Stimulated activated naive CD8-positive, alpha-beta T cell treated with anti-CD3 and anti-CD28 coated beads, Interleukin-15, amount 100 ng/mL, for 72 hours (primary cell): Measurements from ENCODE around the gene NPAS4.
"Not testable (repeated sequence)": the region's sequence is repeated elsewhere in the genome, so short reads cannot be mapped to it uniquely, and the experiment has no call there.

Experiments
- ATAC-seq: fragments of 150-1000 bp; cut with Tn5 transposase; 2 replicates; pipeline ENCODE4 v1.10.0; 2021; ENCODE audit warnings: mild to moderate bottlenecking, moderate library complexity
- DNase-seq, 2 donors: peaks; one replicate each; pipeline ENCODE4 v3.0.0; 2021 to 2022
- H3K27ac Mint-ChIP-seq, 2 donors: one replicate each; pipeline ENCODE4 v1.8.0; 2022; ENCODE audit warnings: mild to moderate bottlenecking in 2 of 2, mixed read lengths in 2 of 2, moderate library complexity in 2 of 2
- H3K27me3 Mint-ChIP-seq: one replicate; pipeline ENCODE4 v1.8.0; 2022; ENCODE audit warnings: mixed read lengths
- H3K4me1 Mint-ChIP-seq: one replicate; pipeline ENCODE4 v1.8.0; 2022; ENCODE audit warnings: mild to moderate bottlenecking, mixed read lengths
- H3K4me3 Mint-ChIP-seq, 2 donors: one replicate each; pipeline ENCODE4 v1.8.0; 2022; ENCODE audit warnings: mild to moderate bottlenecking in 2 of 2, mixed read lengths in 2 of 2, moderate library complexity in 1 of 2
- H3K9me3 Mint-ChIP-seq, 2 donors: one replicate each; pipeline ENCODE4 v1.8.0; 2022; ENCODE audit warnings: mixed read lengths in 2 of 2

The NPAS4 gene

DNA sequence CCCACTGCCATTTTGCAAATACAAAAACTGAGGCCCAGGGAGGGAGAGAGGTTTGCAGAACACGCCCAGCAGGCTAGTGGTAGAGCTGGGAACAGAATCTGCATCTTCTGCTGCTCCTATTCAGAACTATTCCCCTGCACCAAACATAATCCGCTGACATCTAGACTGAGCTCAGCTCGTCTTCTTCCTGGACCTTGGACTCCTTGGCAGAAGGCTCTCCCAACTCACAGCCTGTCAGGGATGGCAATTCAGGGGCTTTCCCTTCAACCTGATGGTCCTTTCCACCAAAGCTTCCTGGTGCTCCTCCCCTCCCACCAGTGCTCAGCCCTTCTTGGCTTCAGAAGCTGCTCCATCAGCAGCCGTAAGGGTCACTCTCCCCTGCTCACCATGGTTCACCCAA, 9.5 kb upstream of the NPAS4 start:
- no peak overlapping the region for H3K27ac Mint-ChIP-seq
- no peak for DNase-seq
- no peak for ATAC-seq
- peaks cover 11% of the 10 kb centered on the region for H3K4me1 Mint-ChIP-seq
- H3K27me3 Mint-ChIP-seq: peaks cover 74% of the 10 kb centered on the region
- no peak overlapping the region for H3K4me3 Mint-ChIP-seq
- no peaks in the 10 kb centered on the region for H3K9me3 Mint-ChIP-seq

DNA sequence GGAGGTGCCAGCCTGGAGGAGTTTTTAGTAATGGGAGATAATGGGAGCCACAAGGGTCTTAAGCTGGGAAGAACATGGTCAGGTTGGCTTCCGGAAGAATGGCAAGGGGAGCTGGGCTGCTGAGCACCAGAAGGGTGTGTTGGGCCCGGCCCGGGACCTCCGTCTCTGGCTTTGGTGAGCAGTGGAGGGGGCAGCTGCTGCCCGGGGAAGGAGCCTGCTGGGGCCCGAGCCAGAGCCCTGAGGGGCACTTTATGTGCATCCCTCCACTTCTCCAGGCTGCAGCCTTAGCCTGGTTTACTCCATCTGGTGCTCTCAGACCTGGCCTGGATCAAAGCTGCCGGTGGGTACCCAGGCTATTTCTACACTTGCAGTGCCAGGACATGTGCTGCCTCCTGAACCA, 8.7 kb upstream of the NPAS4 start:
- H3K9me3 Mint-ChIP-seq: no peaks in the 10 kb centered on the region
- no peak for ATAC-seq
- peaks cover 17% of the 10 kb centered on the region for H3K4me1 Mint-ChIP-seq
- peaks cover 74% of the 10 kb centered on the region for H3K27me3 Mint-ChIP-seq
- no peak overlapping the region for H3K4me3 Mint-ChIP-seq
- H3K27ac Mint-ChIP-seq: no peak overlapping the region
- no peak for DNase-seq

DNA sequence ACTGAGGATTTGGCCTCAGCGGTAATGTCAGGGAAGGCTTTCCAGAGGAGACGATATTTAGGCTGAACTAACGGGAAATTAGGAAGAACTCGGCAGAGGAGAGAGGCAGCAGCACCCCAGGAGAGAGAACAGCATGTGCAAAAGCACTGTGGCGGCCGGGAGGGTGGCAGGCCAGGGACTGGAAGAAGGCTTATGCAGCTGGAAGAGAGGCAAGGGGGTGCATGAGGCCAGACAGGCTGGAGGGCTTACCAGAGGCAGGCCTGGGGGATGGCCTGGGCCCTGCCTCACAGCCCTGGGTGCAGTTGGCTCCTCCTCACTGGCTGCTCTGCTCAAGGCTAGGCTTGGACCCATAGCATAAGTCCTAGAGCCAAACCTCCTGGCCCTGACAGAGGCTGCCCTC, 7.7 kb upstream of the NPAS4 start:
- Mint-ChIP-seq H3K27ac (no peak overlapping the region), H3K4me1 (peaks cover 27% of the 10 kb centered on the region), H3K9me3 (no peaks in the 10 kb centered on the region), H3K4me3 (no peak overlapping the region), H3K27me3 (peaks cover 84% of the 10 kb centered on the region)
- ATAC-seq (no peak), DNase-seq (no peak)

DNA sequence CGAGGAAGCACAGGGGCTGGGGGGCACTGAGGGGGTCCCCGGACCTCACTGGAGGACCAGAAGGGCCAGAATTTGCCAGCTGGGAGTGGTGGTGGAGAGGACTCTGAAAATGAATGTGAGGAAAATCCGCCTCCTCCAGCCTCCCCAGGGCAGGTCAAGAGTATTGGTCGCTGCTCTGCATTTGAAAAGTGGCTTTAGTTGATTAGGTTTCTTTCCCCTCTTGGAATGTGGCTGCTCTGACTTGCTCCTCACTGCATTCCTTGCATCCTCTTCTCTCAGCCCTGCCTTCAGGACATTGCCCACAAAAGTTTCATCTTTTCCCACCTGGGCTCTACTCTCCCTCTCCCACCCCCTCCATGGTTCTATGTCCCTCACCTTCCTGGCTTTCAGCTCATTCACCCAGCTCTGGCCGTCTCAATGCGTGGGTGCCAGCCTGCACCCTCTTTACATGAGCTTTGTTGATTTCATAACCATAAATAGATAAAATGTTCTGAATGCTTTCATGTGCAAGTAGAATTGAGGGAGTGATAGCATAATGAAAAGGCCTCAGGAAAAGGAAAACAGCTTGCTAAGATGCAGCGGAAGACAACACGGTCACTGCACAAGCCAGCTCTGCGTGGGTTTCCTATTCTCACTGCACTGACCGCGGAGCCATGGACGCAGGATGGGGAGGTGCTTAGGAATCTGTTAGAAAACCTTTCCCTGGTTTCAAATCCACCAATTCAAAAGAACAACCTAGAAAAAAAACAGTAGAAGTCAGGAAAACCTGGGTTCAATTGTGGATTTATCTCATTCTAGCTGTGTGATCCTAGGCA, 6.5 kb upstream of the NPAS4 start:
- no peak for DNase-seq
- ATAC-seq: no peak
- Mint-ChIP-seq H3K9me3 (peaks cover 0 to 7% of the 10 kb centered on the region in 2 donors), H3K4me3 (no peak overlapping the region), H3K27me3 (peaks cover 96% of the 10 kb centered on the region), H3K27ac (no peak overlapping the region), H3K4me1 (peaks cover 32% of the 10 kb centered on the region)

DNA sequence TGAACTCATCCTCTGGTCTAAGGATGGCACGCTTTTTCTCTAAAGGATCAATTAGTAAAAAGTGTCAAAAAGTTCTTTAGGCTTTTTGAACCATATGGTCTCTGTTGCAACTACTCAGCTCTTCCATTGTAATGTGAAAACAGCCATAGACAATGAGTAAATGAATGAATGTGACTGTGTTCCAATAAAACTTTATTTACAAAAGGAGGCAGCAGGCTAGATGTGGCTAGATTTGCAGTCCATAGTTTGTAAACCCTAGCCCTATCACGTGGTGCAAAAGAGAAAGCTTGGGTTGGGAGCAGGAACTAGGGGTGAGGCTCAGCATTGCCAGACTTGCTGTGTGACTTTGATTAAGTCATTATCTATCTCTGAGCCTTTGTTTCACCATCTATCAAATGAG, 5.4 kb upstream of the NPAS4 start:
- Mint-ChIP-seq H3K4me1 (peaks cover 38% of the 10 kb centered on the region), H3K9me3 (peaks cover 0 to 7% of the 10 kb centered on the region in 2 donors), H3K27ac (no peak overlapping the region), H3K4me3 (no peak overlapping the region), H3K27me3 (peaks cover 98% of the 10 kb centered on the region)
- DNase-seq: no peak
- no peak for ATAC-seq

DNA sequence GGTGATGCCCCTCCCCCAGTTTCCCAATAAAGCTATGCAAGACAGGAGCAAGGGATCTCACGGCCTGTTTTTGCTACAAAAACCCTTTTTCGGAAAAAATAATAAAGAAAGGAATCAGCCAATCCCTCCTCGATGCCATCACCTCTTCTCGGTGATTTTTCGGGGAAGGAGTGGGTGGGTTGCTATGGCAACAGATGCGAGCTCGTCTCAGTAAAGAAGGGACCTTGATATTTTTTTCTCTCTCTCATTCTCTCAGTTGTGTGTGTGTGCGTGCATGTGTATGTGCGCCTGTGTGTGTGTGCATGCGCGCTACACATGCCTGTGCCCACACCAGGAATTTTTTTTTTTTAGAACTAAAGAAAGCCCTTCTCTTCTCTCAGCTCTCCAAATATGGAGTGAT, 3.8 kb upstream of the NPAS4 start:
- ATAC-seq: no peak
- Mint-ChIP-seq H3K27me3 (peaks cover 96% of the 10 kb centered on the region), H3K9me3 (peaks cover 0 to 7% of the 10 kb centered on the region in 2 donors), H3K27ac (no peak overlapping the region), H3K4me1 (peaks cover 38% of the 10 kb centered on the region), H3K4me3 (no peak overlapping the region)
- DNase-seq: no peak

DNA sequence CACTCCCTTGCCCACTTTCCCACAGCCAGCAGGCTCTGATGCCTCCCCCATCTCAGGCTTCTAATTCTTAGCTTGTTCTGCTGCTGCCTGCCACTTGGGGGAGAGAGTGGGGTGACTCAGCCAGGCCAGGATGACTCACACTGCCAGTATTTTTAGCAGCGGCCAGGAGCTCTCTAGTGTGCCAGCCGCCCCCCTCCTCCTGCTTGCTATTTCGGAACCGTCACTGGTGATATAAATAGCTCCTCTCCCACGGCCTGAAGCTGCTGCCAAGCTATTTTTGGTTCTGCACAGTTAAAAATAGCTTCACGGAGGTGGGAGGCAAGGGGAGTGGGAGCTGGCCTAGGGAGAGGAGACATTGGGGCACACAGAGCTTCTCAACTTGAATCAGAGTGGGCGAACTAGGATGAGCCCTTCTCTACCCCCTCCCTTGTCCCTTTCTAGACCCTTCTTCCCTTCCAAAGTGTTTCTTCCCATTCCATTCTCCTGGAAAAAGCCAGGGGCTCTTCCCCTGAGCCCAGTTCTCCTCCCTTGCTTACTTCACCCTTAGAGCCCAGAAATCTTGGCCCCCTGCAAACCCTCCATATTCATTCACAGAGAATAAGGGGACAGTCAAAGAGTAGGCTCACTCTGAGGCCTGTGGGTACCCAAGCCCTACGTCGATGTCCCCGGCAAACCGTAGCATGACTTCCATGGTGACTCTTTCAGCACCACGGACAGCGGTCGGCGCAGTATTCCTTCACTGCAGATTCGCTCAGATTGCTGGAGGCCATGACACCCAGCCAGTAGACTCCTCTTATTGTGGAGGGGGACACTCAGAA, 2.5 kb upstream of the NPAS4 start:
- peak; percentile 65 to 76 for DNase-seq
- Mint-ChIP-seq H3K4me1 (peaks cover 38% of the 10 kb centered on the region), H3K27ac (no peak overlapping the region), H3K27me3 (peaks cover 82% of the 10 kb centered on the region), H3K9me3 (peaks cover 0 to 19% of the 10 kb centered on the region in 2 donors), H3K4me3 (peak overlapping the region in 1 of 2 donors; percentile 79)
- peak; percentile 92 for ATAC-seq

DNA sequence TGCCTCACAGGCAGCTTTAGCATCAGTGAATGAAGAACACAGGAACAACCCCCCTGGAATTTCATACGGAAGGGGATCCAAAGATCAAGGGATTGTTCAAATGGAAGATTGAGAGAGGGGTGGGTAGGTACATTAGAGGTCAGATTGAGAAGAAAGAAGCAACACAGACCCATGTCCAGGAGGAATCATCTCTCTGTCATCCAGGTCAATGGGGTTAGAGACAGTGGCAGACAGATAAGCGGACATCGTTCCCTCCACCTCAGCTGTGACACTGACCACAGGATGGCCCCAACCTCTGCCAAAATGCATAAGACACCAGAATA, 1.9 kb upstream of the NPAS4 start:
- Mint-ChIP-seq H3K27me3 (peaks cover 77% of the 10 kb centered on the region), H3K9me3 (peaks cover 0 to 21% of the 10 kb centered on the region in 2 donors), H3K4me1 (peaks cover 38% of the 10 kb centered on the region), H3K4me3 (peak overlapping the region in 1 of 2 donors; percentile 79), H3K27ac (no peak overlapping the region)
- DNase-seq (no peak), ATAC-seq (no peak)

DNA sequence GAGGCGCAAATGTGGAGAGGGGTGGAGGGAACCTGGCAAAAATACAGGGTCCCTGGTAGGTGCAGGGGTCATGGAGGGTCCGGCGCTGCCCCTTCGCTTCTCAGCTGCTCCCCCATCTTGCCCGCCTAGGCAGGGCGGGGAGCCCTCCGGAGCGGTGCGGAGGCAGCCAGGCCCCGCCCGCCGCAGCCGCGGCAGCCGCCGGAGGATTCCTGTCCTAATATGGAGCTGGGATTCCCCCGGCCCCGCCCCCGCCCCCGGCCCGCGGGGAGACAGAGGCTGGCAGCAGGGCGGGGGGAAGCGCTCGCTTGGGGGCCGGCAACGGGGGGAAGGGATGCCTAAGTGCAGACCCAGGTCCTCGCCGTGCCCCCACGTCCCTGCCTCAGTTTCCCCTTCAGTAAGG, 1.0 kb upstream of the NPAS4 start:
- H3K27ac Mint-ChIP-seq: no peak overlapping the region
- peaks cover 38% of the 10 kb centered on the region for H3K4me1 Mint-ChIP-seq
- ATAC-seq (no peak), DNase-seq (no peak)
- peaks cover 0 to 28% of the 10 kb centered on the region in 2 donors for H3K9me3 Mint-ChIP-seq
- peaks cover 68% of the 10 kb centered on the region for H3K27me3 Mint-ChIP-seq
- H3K4me3 Mint-ChIP-seq: no peak overlapping the region

DNA sequence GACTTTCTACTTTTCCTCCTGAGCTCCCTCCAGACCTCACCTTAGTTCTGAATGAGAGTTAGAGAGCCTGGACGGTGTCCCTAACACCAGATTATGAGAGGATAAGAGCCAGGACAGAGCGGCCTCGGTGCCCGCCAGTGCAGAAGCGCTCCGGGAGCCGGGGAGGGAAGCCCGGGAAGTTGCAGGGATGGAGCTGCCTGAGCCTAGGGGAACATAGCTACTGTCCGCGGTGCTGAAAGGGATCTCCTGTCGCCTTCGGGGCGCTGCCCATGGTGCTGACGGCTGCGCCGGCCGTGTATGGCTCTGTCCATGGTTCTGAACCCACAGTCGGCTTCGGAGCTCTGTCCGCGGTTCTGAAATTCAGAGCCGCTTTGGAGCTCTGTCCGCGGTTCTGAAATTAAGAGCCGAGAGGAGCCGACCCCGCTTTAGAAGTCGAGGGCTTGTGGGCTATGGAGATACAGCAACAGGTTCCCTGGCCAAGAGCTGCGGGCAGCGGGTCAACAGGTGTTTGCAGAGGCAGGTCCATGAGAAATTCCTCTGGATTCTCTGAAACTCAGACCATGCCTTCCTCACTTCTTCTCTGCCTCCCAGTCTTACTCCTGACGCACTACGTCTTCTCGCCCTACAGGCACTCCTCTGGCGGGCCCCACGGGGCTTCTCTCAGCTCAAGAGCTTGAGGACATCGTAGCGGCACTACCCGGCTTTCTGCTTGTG, 814 bp downstream of the NPAS4 start:
- peaks cover 0 to 28% of the 10 kb centered on the region in 2 donors for H3K9me3 Mint-ChIP-seq
- DNase-seq (peak; percentile 86 to 90), ATAC-seq (peak; percentile 67)
- H3K4me3 Mint-ChIP-seq: no peak overlapping the region
- H3K4me1 Mint-ChIP-seq: peaks cover 36% of the 10 kb centered on the region
- no peak overlapping the region for H3K27ac Mint-ChIP-seq
- peaks cover 50% of the 10 kb centered on the region for H3K27me3 Mint-ChIP-seq

DNA sequence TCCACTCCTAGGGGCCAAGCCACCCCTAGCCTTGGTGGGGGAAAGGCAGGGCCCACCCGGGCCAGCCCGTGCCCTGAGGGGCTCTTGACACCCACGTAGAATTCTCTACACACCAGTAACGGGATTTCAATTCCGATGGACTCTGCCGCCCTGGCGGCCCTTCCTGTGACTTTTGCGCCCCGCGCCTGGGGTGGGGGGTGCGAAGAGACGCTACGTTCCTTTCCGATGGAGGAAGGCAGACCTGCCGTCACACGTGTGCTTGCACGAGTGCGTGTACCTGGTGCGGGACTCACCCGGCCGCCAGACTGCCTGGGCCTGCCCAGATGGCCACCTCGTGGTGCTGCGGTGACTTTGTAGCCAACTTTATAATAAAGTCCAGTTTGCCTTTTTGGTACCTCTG, 5.5 kb downstream of the NPAS4 start:
- ATAC-seq: no peak
- no peaks in the 10 kb centered on the region for H3K4me1 Mint-ChIP-seq
- no peak overlapping the region for H3K27ac Mint-ChIP-seq
- no peak overlapping the region for H3K4me3 Mint-ChIP-seq
- DNase-seq: no peak
- H3K9me3 Mint-ChIP-seq: peaks cover 0 to 21% of the 10 kb centered on the region in 2 donors
- peaks cover 3% of the 10 kb centered on the region for H3K27me3 Mint-ChIP-seq

DNA sequence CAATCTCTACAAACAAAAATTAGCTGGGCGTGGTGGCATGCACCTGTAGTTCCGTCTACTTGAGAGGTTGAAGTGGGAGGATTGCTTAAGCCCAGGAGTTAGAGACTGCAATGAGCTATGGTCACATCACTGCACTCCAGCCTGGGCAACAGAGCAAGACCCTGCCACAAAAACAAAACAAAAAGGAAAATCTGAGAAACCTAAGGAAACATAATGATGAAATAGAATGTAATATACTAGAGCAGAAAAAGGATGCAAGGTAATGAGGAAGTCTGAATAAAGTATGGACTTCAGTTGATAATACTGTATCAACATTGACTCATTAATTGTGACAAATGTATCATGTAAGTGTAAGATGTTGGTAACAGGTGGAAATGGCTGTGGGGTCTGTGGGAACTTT, 8.1 kb downstream of the NPAS4 start:
- no peak for DNase-seq
- Mint-ChIP-seq H3K4me1 (no peaks in the 10 kb centered on the region), H3K27me3 (no peaks in the 10 kb centered on the region), H3K4me3 (no peak overlapping the region), H3K9me3 (peaks cover 0 to 7% of the 10 kb centered on the region in 2 donors), H3K27ac (no peak overlapping the region)
- ATAC-seq: no peak

DNA sequence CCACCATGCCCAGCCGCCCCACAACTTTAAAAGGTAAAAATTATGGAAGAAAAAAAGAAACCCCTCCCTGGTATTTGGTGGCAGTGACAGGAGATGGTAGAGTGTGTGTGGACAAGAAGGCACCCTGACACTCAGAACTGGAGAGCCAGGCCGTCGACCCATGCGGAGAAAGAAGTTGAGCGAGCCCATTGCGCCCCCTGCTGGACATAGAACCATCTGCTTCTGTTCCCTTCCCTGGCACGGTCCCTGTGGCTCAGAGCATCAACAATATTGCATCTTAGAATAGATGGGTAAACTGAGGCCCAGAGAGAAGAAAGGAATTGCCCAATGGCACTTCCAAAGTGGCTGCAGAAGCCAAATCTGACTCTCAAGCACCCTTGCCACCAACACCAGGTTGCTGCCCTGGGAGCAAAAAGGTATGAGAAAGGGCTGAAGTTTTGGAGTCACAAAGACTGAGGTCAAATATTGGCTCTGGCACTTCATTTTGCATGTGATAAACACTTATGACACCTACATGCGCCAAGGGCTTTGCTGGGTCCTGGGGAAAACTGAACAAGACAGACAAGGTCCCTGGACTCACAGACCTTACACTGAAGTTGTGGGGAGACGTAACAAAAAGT, 9.3 kb downstream of the NPAS4 start:
- ATAC-seq (peak; percentile 89), DNase-seq (peak; percentile 71 to 72)
- Mint-ChIP-seq H3K4me3 (no peak overlapping the region), H3K4me1 (no peaks in the 10 kb centered on the region), H3K27me3 (no peaks in the 10 kb centered on the region), H3K9me3 (no peaks in the 10 kb centered on the region), H3K27ac (no peak overlapping the region)

DNA sequence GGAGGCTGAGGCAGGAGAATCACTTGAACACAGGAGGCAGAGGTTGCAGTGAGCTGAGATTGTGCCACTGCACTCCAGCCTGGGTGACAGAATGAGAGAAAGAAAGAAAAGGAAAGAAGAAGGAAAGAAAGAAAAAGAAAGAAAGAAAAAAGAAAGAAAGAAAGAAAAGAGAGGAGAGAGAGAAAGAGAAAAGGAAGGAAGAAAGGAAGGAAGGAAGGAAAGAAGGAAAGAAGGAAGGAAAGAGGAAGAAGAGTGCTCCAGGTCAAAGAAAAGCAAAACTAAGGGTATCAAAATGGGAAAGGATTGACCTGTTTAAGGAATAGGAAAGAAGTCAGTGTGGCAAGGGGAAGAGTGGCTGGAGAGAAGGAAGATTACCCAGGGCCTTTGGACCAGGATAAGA, 10.5 kb downstream of the NPAS4 start:
- not testable (repeated sequence) for ATAC-seq, H3K4me1 Mint-ChIP-seq, H3K4me3 Mint-ChIP-seq, H3K27me3 Mint-ChIP-seq, H3K9me3 Mint-ChIP-seq, DNase-seq
- peak overlapping the region in 1 of 2 donors; percentile 28 for H3K27ac Mint-ChIP-seq

DNA sequence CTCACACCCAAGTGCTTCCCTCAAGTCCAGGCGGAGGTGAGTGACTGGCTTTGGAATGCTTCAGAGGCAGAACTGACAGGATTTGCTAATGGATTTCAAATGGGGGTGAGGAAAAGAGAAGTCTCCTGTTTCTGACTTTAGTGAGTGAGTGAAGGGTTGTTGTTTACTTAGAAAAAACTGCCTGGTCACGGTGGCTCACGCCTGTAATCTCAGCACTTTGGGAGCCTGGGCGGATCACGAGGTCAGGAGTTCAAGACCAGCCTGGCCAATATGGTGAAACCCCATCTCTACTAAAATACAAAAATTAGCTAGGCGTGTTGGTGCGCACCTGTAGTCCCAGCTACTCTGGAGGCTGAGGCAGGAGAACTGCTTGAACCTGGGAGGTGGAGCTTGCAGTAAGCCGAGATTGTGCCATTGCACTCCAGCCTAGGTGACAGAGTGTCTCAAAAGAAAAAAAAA, 11.1 kb downstream of the NPAS4 start:
- DNase-seq, H3K27ac Mint-ChIP-seq, H3K27me3 Mint-ChIP-seq, H3K4me1 Mint-ChIP-seq, H3K4me3 Mint-ChIP-seq, H3K9me3 Mint-ChIP-seq, ATAC-seq: not testable (repeated sequence)
